NCI-H526 (cell line): ENCODE measurements around the gene CADM4.
"Not testable (repeated sequence)": the region's sequence is repeated elsewhere in the genome, so short reads cannot be mapped to it uniquely, and the experiment has no call there.

Experiments used
- DNase-seq, 2 experiments: peaks; one replicate each; lab custom pipeline; 2025; lab: John Stamatoyannopoulos, UW

Gene CADM4, protein sequence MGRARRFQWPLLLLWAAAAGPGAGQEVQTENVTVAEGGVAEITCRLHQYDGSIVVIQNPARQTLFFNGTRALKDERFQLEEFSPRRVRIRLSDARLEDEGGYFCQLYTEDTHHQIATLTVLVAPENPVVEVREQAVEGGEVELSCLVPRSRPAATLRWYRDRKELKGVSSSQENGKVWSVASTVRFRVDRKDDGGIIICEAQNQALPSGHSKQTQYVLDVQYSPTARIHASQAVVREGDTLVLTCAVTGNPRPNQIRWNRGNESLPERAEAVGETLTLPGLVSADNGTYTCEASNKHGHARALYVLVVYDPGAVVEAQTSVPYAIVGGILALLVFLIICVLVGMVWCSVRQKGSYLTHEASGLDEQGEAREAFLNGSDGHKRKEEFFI

DNA sequence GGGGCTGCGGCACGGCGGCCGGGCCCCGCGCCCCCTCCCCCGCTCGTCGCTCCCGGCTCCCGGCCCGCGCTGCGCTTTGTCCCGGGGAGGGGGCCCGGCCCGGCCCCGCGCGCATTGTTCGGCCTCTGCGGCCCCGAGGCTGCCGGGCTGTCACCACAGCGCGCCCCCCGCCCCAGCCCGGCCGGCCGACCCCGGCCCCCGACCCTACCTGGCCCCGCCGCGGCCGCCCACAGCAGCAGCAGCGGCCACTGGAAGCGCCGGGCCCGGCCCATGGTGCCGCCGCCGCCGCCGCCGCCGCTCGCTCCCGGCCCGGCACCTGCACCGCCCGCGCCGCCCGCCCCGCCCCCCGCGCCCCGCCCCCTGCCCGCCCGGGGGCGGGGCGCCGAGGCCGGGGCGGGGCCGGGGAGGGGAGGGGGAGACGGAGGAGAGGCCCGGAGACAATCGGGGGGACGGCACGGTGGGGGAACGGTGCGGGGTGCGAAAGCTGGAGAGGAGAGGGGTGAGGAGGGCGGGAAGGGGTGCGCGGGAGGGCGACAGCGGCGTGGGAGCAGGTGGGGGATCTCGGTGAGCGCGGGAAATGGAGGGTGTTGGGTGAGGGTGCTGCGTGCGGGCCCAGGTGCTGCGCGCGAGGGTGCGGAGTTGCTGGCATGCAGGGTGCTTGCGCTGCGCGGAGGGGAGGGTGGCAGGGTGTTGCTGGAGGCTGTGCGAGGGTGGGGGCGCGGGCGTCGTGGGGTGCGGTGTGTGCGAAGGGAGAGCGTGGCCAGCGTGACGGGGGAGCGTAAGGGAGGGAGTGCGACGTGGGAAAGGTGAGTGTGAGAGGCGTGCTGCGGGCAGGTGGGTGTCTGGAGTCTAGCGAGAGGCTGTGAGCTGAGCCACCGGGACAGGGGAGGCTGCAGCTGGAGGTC, at the start of gene CADM4:
CADM4 (minus strand) TSS at position 332 of the 905 bp plus-strand sequence; CDS start at position 272, 60 bp downstream.
- peak; percentile 17 to 73 for DNase-seq

DNA sequence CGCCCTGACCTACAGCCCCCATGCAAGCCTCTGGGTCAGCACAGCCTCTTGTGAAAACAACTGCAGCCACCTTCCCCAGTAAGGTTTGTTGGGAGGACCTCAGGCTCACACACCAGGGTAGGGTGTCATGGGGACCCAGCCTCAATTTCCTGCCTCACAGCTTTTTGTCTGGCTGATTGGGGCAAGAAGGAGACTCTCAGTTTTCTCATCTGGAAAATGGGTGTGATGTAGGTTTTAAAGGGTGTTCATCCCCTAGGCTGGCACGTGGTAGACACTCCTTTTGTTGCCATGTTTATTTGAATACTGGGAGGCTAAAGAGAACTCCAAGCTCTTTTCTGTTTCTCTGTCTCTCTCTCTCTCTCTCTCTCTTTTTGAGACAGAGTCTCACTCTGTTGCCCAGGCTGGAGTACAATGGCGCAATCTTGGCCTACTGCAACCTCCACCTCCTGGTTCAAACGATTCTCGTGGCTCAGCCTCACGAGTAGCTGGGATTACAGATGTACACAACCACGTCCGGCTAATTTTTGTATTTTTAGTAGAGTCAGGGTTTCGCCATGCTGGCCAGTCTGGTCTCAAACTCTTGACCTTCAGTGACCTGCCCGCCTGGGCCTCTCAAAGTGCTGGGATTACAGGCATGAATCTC, 48.5 kb upstream of the CADM4 start:
- DNase-seq: no peak

DNA sequence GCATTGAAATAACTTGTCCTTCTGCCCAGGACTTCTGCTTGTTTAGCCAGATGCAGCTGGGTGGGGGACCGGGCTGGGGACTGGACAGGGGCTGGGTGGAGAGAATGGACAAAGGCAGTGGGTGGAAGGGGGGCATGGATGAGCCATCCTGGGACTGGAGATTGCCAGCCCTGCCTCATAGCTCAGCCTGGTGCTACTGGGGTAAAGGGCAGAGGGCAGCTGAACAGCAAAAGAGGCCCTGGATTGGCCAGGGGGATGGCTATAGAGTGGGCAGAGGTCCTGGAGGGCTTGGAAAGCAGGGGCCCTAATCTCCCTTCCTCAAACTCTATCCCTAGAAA, 48.0 kb upstream of the CADM4 start:
- no peak for DNase-seq

DNA sequence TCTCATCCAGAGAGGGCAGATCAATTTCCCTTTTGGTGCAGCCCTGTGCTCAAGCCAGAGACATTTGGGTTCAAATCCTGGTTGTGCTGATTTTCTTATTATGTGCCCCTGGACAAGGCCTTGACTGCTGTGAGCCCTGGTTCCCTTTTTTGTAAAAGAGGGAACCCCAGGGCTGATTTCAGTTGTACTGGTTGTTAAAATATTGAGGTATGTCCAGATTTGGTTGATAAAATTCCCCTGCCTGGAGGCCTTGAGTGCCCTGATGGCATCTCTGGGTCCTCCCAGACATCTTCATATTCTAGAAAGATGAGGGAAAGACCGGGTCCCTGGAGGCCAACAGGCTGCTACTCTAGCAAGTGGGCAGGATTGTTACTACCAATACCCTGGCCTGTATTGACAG, 44.7 kb upstream of the CADM4 start:
- no peak for DNase-seq

DNA sequence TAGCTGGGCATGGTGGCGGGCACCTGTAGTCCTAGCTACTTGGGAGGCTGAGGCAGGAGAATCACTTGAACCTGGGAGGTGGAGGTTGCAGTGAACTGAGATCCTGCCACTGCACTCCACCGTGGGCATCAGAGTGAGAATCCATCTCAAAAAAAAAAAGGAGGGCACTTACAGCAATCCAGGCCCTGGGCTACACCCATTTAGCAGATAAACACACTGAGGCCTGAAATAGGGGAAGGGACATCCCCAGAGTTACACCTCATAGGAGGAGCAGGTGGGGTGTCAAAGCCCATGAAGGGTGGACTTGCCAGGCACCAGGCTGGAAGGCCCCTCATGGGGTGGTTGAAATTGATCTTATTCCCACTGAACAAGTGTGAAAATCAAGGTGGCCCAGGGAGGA, 44.3 kb upstream of the CADM4 start:
- no peak for DNase-seq

DNA sequence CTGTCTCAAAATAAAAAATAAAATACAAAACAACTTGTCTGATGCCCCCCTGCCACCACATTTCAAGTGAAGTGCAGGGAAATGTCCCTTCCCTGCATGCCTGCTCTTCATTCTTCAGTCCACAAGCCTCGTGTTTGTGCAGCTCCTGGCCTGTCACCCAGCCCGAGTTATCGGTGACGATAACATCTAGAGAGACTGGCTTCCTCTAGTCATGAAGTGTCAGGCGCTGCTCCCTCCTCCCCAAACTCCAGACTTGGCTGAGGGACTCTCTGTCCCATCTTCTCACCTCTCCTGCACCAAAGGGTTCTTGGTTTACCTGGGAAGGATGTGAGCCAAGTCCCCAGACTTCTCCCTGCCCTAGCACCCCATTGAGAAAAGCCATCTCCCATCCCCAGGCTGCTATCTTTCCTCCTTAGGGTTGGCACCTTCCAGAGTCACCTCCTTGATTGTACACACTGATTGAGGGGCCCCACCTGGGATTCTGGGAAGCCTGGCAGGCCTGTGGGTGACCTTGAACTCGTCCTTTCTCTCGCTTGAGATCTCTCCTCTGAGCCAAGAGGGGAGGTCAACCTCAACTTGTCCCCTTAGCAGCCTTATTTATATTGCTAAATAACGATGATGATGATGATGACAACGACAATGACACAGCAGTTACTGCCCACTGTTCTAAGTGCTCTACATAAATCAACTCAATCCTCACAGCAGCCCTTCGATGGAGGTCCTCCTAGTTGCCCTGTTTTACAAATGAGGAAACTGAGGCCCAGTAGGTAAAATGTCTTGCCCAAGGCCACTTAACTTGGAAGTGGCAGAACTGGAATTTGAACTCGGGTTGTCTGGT, 43.4 kb upstream of the CADM4 start:
- DNase-seq: no peak

DNA sequence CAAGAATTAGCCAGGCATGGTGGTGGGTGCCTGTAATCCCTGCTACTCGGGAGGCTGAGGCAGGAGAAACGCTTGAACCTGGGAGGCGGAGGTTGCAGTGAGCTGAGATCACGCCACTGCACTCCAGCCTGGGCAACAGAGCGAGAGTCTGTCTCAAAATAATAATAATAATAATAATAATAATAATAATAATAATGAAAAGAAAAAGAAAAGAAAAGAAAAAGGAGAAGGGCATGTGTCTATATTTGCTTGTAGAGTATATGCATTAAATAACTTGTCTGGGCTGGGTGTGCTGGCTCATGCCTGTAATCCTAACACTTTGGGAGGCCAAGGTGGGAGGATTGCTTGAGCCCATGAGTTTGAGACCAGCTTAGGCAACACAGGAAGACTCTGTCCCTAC, 42.6 kb upstream of the CADM4 start:
- DNase-seq: not testable (repeated sequence)

DNA sequence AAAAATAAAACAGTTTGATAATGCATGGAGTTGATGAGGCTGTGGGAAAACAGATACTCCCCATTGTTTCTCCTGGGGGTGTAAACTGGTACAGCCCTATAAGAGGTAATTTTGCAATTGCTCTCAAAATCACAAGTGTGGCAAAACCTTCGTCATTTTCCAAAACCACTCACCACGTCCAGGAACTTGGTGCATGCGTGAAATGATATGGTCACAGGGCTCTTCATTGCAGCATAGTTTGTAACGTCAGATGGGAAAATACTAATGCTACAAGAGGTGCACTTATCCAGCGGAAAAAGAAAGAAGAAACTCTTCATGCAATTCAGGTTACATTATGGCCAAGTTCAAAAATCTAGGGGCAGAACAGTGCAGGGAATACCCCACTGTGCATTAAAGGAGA, 42.2 kb upstream of the CADM4 start:
- no peak for DNase-seq

DNA sequence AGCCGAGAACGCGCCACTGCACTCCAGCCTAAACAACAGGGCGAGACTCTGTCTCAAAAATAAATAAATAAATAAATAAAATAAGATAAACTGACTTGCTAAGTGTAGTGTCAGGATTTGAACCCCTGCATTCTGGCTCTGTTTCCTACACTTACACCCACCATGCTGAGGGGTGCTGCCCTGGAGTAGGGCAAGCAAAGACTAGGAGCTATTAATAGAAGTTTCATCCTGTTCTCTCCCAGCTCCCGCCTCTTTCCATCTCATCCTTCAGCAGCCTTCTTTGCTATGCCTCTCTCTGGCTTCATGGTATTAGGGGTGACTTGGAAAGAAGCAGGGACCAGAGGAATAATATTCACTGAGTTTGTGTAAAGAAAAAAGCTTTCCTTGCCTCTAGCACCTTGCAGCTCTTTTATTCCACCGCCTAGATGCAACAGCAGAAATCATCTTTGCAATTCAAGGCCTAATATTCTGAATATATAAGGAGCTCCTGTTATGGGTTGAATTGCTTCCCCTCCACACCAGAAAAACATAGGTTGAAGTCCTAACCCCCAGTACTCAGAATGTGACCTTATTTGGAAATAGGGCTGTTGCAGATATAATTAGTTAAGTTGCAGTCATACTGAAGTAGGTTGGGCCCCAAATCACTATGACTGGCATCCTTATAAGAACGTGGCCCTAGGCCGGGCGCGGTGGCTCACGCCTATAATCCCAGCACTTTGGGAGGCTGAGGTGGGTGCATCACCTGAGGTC, 39.0 kb upstream of the CADM4 start:
- DNase-seq: no peak

DNA sequence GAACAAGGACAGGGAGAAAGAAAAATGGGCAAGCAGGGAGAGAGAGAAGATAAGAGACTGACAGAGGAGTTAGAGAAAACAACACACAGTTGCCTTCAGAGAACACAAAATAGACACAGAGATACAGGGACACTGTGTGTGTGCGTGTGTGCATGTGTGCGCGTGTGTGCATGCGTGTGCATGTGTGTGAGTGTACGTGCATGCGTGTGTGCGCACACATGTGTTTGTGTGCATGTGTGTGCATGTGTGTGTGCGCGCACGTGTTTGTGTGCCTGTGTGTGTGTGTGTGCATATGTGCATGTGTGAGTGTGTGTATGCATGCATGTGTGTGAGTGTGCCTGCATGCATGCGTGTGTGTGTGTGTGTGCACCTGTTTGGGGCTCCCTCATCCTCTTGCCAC, 36.3 kb upstream of the CADM4 start:
- no peak for DNase-seq

DNA sequence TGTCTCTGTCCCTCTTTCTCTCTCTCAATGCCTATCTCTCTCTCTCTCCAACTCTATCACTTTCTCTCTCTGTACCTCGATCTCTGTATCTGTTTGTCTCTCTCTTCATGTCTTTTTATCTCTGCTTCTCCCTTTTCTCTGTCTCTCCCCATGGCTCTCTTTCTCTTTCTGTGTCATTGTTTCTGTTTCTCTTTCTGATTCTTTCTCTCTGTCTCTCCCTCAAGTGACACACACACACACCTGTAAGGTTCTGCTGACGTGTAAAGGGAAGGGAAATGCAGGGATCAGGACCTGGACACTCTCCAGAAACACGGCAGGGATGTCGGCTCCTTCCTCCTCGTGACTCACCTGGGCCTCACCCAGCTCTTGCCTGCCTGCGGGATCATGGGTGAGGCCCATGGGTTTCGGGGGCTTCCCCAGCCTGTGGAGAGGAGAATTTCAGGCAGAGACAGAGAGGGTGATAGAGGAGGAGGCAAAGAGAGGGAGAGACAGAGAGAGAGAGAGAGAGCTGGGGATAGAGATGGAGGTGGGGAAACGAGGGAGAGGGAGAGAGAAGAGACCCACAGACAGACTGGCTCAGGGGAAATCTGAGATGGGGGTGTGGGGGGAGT, 35.7 kb upstream of the CADM4 start:
- no peak for DNase-seq

DNA sequence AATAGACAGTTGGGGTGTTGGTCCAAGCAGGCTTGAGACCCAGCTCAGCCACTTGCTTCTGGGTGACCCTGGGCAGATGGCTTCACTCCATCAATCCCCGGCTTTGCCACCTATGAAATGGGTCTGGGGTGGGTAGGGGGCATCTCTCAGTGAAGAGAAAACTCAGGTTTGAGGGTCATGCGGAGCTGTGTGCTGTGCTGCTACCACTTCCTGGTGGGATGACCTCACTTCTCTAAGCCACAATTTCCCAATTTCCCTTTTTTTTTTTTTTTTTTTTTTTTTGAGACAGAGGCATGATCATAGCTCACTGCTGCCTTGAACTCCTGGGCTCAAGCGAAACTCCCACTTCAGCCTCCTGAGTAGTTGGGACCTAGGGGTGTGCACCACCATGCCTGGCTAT, 34.9 kb upstream of the CADM4 start:
- DNase-seq: no peak

DNA sequence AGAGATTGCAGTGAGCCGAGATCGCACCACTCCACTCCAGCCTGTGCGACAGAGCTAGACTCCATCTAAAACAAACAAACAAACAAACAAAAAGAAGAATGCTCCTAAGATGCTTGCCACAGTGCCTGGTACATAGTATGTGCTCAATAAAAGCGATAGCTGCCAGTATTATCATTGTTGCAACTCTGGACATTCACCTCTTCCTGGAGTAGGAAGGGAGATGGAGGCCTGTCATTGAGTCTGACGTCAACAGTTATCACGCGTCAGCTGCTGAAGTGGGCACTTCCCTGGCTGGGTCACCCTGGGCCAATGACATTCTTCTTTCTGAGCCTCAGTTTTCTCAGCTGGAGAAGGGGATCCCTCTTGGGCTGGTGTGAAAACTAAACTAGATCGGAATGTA, 34.5 kb upstream of the CADM4 start:
- no peak for DNase-seq

DNA sequence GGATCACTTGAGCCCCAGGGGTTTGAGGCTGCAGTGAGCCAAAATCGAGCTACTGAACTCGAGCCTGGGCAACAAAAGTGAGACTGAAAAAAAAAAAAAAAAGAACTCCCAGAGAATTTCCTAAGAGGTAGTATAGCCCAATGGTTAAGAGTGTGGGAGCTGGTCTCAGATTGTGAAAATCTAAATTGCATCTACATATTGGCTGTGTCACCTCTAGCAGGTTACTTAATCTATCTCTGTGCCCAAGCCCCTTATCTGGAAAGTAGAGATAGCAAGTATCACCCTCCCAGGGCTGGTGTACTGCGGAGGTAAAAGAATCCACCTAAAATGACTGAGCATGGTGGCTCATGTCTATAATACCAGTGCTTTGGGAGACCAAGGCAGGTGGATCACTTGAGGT, 34.0 kb upstream of the CADM4 start:
- no peak for DNase-seq

DNA sequence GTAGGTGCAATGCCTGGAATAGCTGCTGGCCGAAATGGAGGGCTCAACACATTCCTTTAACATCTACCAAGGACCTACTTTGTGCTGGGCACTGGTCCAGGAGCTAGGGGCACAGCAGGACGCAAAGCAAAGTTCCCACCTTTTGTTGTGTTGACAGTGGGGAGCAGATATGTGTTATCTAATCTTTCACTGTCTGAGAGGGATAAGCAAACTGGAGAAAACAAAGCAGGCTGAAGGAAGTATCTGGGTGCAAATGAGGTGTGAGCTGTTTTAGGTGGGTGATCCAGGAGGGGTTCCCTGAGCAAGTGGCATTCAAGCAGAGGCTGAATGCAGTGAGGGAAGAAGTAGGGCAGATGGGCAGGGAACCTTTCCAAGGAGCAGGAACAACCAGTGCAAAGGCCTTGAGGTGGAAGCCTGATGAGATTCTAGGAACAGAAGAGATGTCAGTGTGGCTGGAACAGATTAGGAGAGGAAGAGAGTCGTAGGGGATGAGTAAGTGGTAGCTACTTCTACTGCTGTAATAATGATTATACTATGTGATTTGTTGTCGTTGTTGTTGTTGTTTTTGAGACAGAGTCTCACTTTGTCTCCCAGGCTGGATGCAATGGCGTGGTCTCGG, 32.5 kb upstream of the CADM4 start:
- DNase-seq: no peak

DNA sequence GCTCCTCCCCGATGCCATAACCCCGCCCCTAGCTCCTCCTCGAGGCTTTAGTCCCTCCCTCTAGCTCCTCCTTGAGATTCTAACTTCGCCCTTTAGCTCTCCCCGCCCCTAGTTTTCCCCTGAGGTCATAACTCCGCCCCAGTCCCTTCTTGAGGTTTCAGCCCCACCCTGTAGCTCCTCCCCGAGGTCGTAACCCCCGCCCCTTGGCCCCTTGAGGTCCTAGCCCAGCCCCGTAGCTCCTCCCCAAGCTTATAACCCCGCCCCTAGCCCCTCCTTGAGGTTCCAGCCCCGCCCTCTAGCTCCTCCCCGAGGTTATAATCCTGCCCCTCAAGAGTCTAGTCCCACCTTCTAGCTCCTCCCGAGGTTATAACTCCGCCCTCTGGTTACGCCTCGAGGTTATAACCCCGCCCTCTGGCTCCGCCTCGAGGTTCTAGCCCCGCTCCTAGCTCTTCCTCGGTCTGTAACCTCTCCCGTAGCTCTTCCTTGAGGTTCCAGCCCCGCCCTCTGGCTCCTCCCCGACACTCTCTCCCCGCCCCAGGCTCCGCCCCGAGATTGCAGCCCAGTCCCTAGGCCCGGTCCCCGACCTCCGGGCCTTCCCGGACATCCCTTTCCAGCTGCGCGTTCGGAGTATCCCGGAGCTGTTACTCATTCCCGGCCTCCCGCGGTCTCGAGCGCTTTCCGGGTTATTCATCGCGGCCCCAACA, 28.9 kb upstream of the CADM4 start:
- peak; percentile 98 to 100 for DNase-seq

DNA sequence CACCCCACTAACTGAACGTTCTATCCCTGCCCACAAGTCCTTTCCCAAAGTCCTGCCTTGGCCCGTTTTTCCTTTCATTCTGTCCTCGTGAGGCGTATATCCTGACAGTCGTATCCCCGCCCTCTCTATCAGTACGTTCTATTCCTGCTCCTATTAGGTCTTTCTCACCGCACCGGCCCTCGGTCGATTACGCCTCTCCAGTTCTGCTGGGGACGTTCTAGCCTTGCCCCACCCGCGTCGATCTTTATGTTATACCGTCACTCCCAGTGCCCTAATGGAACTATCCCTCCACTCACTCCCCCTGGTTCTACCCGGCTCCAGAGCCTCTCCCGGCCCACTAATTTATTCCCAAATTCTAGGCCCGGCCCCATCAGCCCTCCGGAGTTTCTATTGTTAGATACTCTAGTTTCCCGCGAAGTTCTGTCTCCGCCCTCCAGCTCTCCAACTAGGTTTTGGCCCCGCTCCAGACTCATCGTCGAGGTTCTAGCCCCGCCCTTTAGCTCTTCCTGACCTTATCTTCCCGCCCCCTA, 28.3 kb upstream of the CADM4 start:
- DNase-seq: peak; percentile 82 to 83

DNA sequence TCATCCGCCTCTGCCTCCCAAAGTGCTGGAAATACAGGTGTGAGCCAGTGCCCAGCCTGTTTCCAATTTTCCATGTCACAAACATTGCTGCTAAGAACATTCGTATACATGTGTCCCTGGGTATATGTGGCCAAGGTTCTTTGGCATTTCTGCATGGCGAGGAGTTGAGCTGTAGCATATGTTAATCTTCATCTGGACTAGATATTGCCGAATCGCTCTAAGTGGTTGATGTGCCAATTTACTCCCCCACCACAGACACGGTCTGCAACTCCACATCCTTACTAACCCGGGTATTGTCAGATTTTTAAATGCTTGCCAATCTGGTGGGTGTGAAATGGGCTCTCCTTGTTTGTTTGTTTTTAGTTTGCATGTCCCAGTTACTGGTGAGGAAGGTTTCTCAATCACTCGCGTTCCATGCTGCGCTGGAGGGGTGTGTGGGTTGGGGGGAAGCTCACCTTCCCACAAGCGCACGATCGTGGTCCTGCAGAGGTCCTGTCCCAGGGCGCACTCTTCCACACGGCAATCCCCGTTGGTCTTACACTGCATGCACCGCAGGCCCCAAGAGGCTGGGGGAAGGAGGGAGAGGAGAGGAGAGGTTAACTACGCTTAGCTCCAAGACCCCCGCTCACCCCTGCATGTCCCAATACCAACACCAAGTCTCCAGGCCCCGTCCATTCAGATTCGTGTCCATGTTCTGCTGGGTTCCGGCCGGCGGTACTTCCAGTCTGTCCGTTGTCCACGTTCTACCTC, 27.7 kb upstream of the CADM4 start:
- peak in 1 of 2 experiments; percentile 59 for DNase-seq

DNA sequence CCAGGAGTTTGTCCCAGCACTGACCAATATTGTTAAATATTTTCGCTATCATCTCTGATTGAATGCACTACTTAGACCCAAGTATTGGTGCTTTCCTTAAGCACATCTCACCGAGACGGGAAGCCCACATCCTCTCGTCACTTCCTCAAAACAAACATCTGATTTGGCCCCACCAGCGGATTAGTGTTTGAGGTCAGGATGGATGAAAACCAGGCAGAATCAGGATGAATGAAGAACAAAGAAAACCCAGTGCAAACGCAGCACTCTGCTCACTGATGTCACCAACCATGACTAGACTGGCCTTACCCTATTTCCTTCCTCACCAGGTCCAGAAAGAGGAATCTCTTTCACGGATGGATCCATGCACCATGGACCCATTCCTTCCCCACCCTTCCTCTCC, 24.4 kb upstream of the CADM4 start:
- no peak for DNase-seq
